KMS-11 (cell line): Measurements from ENCODE around the gene MPHOSPH10.

Experiments
- H2AFZ ChIP-seq: fragments of 200-600 bp; sonication (generic); 2 replicates; pipeline ENCODE4 v1.6.1; 2016; ENCODE audit warnings: antibody characterized with exemption, mixed run types, low read depth
- H3K27ac ChIP-seq: fragments of 200-600 bp; sonication (generic); 2 replicates; pipeline ENCODE4 v1.6.1; 2016; ENCODE audit warnings: mild to moderate bottlenecking, mixed run types
- H3K27me3 ChIP-seq: fragments of 200-600 bp; sonication (generic); 2 replicates; pipeline ENCODE4 v1.6.1; 2017; ENCODE audit warnings: mild to moderate bottlenecking, low read depth, mixed run types, moderate library complexity; ENCODE audit not compliant: insufficient read depth
- H3K36me3 ChIP-seq: fragments of 200-600 bp; sonication (generic); 2 replicates; pipeline ENCODE4 v1.6.1; 2017; ENCODE audit warnings: mild to moderate bottlenecking, mixed run types; ENCODE audit not compliant: insufficient read depth
- H3K4me1 ChIP-seq: fragments of 200-600 bp; sonication (generic); 2 replicates; pipeline ENCODE4 v1.6.1; 2016; ENCODE audit warnings: mild to moderate bottlenecking, low read depth, mixed run types; ENCODE audit not compliant: poor library complexity, severe bottlenecking
- H3K4me2 ChIP-seq: fragments of 200-600 bp; sonication (generic); 2 replicates; pipeline ENCODE4 v1.7.0; 2016; ENCODE audit warnings: mild to moderate bottlenecking, mixed run types
- H3K4me3 ChIP-seq: fragments of 200-600 bp; sonication (generic); IDR thresholded peaks from 2 replicates; pipeline ENCODE4 v1.6.1; 2017; ENCODE audit warnings: low read depth, low read length, mixed read lengths; ENCODE audit not compliant: insufficient read depth
- H3K79me2 ChIP-seq: fragments of 200-600 bp; sonication (generic); 2 replicates; pipeline ENCODE4 v1.6.1; 2016; ENCODE audit warnings: low read depth, mixed run types; ENCODE audit not compliant: insufficient read depth
- H3K9ac ChIP-seq: fragments of 200-600 bp; sonication (generic); 2 replicates; pipeline ENCODE4 v1.6.1; 2016; ENCODE audit warnings: mild to moderate bottlenecking, mixed run types
- H4K20me1 ChIP-seq: fragments of 200-600 bp; sonication (generic); 2 replicates; pipeline ENCODE4 v1.6.1; 2016; ENCODE audit warnings: mild to moderate bottlenecking, mixed run types; ENCODE audit not compliant: insufficient read depth
- TF ChIP-seq, protein P1 (sequence below): fragments of 200-600 bp; sonication (generic); conservative IDR thresholded peaks from 2 replicates; pipeline ENCODE4 v1.6.1; 2017; ENCODE audit warnings: low read depth, mild to moderate bottlenecking, antibody characterized with exemption, low read length, moderate library complexity, mixed read lengths

The MPHOSPH10 gene

DNA sequence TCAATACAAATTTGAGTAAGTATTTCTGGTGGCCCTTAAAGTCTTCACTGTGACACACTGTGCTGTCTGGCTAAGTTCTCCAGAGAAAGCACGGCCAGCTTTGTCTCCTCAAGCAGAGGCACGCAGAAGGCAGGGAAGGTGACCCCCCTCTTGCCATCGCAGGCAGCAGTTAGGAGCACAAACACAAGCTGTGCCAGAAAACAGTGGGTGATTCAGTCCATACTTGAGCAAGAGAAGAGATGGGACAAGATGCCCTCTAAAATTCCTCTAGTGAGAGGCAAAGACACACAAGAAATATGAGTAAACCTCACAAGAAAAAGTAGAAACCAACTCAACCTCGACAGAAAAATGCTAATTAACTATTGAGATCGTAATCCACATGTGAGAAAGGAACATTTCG lies 10.2 kb upstream of the MPHOSPH10 start:
- Histone ChIP-seq H2AFZ (no peak overlapping the region), H3K27me3 (no peaks in the 10 kb centered on the region), H4K20me1 (no peaks in the 10 kb centered on the region; the same call in 1 of the 2 replicates), H3K9ac (no peak overlapping the region), H3K79me2 (no peaks in the 10 kb centered on the region), H3K4me3 (no peak overlapping the region), H3K4me1 (no peaks in the 10 kb centered on the region), H3K36me3 (no peaks in the 10 kb centered on the region), H3K4me2 (no peak overlapping the region), H3K27ac (no peak overlapping the region)
- TF ChIP-seq, protein P1, sequence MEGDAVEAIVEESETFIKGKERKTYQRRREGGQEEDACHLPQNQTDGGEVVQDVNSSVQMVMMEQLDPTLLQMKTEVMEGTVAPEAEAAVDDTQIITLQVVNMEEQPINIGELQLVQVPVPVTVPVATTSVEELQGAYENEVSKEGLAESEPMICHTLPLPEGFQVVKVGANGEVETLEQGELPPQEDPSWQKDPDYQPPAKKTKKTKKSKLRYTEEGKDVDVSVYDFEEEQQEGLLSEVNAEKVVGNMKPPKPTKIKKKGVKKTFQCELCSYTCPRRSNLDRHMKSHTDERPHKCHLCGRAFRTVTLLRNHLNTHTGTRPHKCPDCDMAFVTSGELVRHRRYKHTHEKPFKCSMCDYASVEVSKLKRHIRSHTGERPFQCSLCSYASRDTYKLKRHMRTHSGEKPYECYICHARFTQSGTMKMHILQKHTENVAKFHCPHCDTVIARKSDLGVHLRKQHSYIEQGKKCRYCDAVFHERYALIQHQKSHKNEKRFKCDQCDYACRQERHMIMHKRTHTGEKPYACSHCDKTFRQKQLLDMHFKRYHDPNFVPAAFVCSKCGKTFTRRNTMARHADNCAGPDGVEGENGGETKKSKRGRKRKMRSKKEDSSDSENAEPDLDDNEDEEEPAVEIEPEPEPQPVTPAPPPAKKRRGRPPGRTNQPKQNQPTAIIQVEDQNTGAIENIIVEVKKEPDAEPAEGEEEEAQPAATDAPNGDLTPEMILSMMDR: no peak

DNA sequence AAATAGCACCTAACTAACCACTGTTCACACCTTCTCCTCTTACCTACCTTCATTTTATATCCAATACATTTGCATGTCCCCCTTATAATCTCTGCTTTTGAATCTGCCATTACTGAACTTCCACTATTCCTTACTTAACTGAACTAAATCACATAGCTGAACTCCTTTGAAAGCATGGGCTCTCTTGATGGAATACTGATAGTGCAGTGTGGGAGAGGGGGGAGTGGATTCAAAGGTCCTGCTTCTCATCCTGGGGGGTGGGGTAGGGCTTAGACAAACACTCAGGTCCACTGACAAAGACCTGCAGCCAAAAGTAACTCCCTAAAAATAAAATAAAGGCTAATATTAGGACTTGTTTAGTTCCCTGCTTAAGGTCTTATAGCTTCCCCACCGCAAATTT lies 9.0 kb upstream of the MPHOSPH10 start:
- Histone ChIP-seq H3K27ac (no peak overlapping the region), H3K4me2 (no peak overlapping the region), H3K79me2 (no peaks in the 10 kb centered on the region), H3K4me1 (no peaks in the 10 kb centered on the region), H3K9ac (no peak overlapping the region), H4K20me1 (no peaks in the 10 kb centered on the region; the same call in 1 of the 2 replicates), H2AFZ (no peak overlapping the region), H3K36me3 (no peaks in the 10 kb centered on the region), H3K27me3 (no peaks in the 10 kb centered on the region), H3K4me3 (no peak overlapping the region)
- TF ChIP-seq, protein P1: no peak

DNA sequence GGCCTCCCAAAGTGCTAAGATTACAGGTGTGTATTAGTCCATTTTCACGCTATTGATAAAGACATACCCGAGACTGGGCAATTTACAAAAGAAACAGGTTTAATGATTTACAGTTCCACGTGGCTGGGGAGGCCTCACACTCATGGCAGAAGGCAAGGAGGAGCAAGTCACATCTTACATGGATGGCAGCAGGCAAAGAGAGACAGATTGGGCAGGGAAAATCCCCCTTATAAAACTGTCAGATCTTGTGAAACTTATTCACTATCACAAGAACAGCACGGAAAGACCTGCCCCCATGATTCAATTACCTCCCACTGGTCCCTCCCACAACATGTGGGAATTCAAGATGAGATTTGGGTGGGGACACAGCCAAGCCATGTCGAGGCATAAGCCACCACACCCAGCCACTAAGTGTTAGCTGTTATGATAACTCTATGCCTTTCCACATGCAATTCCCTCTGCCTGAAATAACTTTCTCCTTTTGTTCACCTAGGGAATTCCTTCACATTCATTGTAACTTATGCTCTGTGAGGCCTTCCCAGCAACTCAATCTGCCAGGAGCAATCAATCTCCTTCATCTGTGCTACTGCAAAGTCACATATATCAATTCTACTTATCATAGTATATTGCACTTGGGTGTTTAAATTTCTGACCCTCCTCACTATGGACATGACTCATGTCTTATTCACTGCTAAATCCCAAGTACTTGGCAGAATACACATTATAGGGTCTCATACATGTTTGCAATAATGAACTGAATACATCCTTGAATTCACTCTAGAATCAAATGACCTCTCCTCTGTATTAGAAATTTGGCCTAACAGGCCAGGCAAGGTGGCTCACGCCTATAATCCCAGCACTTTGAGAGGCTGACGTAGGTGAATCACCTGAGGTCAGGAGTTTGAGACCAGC lies 7.8 kb upstream of the MPHOSPH10 start:
- Histone ChIP-seq H3K9ac (no peak overlapping the region), H3K27me3 (no peaks in the 10 kb centered on the region), H3K36me3 (no peaks in the 10 kb centered on the region), H3K27ac (no peak overlapping the region), H3K4me2 (no peak overlapping the region), H3K79me2 (peaks cover 4% of the 10 kb centered on the region; the same call in 1 of the 2 replicates), H3K4me1 (no peaks in the 10 kb centered on the region), H2AFZ (no peak overlapping the region), H4K20me1 (no peaks in the 10 kb centered on the region; the same call in 1 of the 2 replicates), H3K4me3 (no peak overlapping the region)
- TF ChIP-seq, protein P1: no peak

DNA sequence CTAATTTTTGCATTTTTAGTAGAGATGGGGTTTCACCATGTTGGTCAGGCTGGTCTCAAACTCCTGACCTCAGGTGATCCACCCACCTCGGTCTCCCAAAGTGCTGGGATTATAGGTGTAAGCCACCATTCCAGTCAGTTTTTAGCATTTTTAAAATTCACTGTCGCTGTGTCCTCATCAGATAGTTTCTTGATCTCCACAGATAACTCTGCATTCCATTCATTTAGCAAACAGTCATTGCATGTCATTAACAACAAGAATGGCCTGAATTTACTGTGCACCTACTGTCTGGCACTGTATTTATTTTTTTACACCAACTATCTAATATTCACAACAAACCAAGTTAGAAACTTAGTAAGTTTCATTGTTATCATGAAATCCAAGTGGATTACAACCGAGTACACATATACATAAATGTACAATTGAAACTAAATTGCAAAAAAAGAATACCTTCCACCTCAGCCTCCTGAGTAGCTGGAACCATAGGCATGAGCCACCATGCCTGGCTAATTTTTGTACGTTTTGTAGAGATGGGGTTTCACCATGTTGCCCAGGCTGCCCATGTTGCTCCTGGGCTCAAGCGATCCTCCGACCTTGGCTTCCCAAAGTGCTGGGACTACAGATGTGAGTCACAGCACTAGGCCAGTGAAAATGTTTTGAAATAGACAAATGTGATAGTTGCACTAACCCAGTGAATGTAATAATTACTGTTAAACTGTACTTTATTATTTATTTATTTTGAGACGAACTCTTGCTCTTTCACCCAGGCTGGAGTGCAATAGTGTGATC lies 4.7 kb upstream of the MPHOSPH10 start:
- Histone ChIP-seq H3K36me3 (no peaks in the 10 kb centered on the region), H3K27me3 (no peaks in the 10 kb centered on the region), H3K4me2 (no peak overlapping the region), H3K9ac (no peak overlapping the region), H4K20me1 (no peaks in the 10 kb centered on the region; the same call in 1 of the 2 replicates), H3K79me2 (peaks cover 30% of the 10 kb centered on the region), H3K4me1 (peaks cover 8% of the 10 kb centered on the region), H2AFZ (no peak overlapping the region), H3K27ac (no peak overlapping the region), H3K4me3 (no peak overlapping the region)
- TF ChIP-seq, protein P1: no peak
